Adrenal gland (tissue), 12 donors: ENCODE measurements around the gene RECK. TPM values are rescaled to one million over a fixed set of nuclear protein-coding genes. Genes with fewer than 3 reads are reported as not detected.

ENCODE experiments used
- DNase-seq, 7 donors: peaks; one replicate each; pipeline ENCODE4 v3.0.0-alpha.2; 2019 to 2020
- H3K27ac ChIP-seq, 5 donors: fragments of 200-600 bp; sonication (generic) in 4 of 5; 1 replicate in 3 of 5; 2 replicates in 2 of 5; pipeline versions ENCODE4 v1.5.1 to v1.8.0; 2016 to 2020; ENCODE audit warnings: mild to moderate bottlenecking in 1 of 5
- H3K27me3 ChIP-seq: fragments of 200-600 bp; 2 replicates; pipeline ENCODE4 v1.8.0; 2021
- H3K36me3 ChIP-seq, 2 donors: fragments of 200-600 bp; replicated peaks in 1 of 2; 1 replicate in 1 of 2; 2 replicates in 1 of 2; pipeline versions ENCODE4 v1.5.1 to v1.8.0; 2018 to 2022
- H3K4me1 ChIP-seq, 2 donors: fragments of 200-600 bp; replicated peaks in 1 of 2; 1 replicate in 1 of 2; 2 replicates in 1 of 2; pipeline versions ENCODE4 v1.5.1 to v1.8.0; 2018 to 2021
- H3K4me3 ChIP-seq, 4 donors: fragments of 200-600 bp; sonication (generic) in 3 of 4; one replicate each; pipeline ENCODE4 v1.5.1; 2016 to 2018
- H3K9me3 ChIP-seq, 3 donors: fragments of 200-600 bp; sonication (generic) in 1 of 3; replicated peaks in 1 of 3; 1 replicate in 2 of 3; 2 replicates in 1 of 3; pipeline versions ENCODE4 v1.5.1 to v1.8.0; 2016 to 2021
- CTCF ChIP-seq, 6 experiments: fragments of 450-650 bp in 4 of 6; fragments of 200-600 bp in 2 of 6; sonication (generic) in 1 of 6; IDR thresholded peaks; 1 replicate in 5 of 6; 2 replicates in 1 of 6; pipeline versions ENCODE4 v1.5.1 to v1.8.0; 2016 to 2021; ENCODE audit warnings: antibody characterized with exemption in 6 of 6, mild to moderate bottlenecking in 2 of 6, moderate library complexity in 1 of 6
- POLR2A ChIP-seq, 2 donors: fragments of 450-650 bp; IDR thresholded peaks; one replicate each; pipeline ENCODE4 v1.6.1; 2017; ENCODE audit warnings: antibody characterized with exemption in 2 of 2, mild to moderate bottlenecking in 2 of 2, moderate library complexity in 1 of 2
- WGBS, 4 donors: extraction: QIAGEN DNeasy Blood & Tissue Kit in 2 of 4; methylation state at CpG; one replicate each; pipeline versions ENCODE4 v1.1.5 to v1.1.7; 2013 to 2017; 5-methylcytosine and 5-hydroxymethylcytosine counted together
- intact Hi-C, 2 donors: fragments of 100-400 bp; cut with DNase I; formaldehyde crosslinking; loops; one replicate each; pipeline versions ENCODE4 v1.14.1 to v1.15.0; 2022 to 2023
- polyA plus RNA-seq, 3 donors: library from polyadenylated mRNA; stranded (reverse); fragments of 200-250 nt in 2 of 3; fragments of 350-450 nt in 1 of 3; fragmentation: Illumina TruSeq in 1 of 3; extraction: RNeasy Lipid Tissue Mini Kit (QIAGEN cat#74804) in 1 of 3; gene quantifications; one replicate each; pipeline ENCODE4 v1.2.3, GENCODE V29; 2013 to 2014
- total RNA-seq, 9 donors: library from RNA; depleted of rRNA in 4 of 9; stranded (reverse); fragments of >200 nt in 4 of 9; fragments of 120-200 nt in 1 of 9; fragmentation: NEBNext Ultra II Directional in 1 of 9; extraction: Animal tissue kit (Norgen Biotek cat#: 25700) in 1 of 9; gene quantifications; one replicate each; pipeline versions ENCODE4 v1.1.0 to v1.2.4, GENCODE V29; 2013 to 2023
- donor health status: healthy with polysubstance abuse.
- donor health status: Bipolar disorder and iron deficiency.
- donor health status: DM: yes; HTN: yes; CAD: no.
- donor health status: DM: no; HTN: no; CAD: no.
- donor health status: DM: no; HTN: no; CAD: no.
- donor health status: DM: yes; HTN: yes; CAD: no.

RECK gene
- total and polyA plus RNA-seq, 12 donors, result 4.1 to 15.8 (median 9.6) TPM

- TF ChIP-seq CTCF (IDR thresholded peaks at IDR 0.05) (no peak), POLR2A (IDR thresholded peaks at IDR 0.05) (no peak)
- Histone ChIP-seq H3K4me1 (peaks cover 0 to 20% of the 10 kb centered on the region in 2 donors), H3K4me3 (no peak overlapping the region), H3K36me3 (peaks cover 0 to 3% of the 10 kb centered on the region in 2 donors), H3K27me3 (no peaks in the 10 kb centered on the region), H3K9me3 (no peaks in the 10 kb centered on the region), H3K27ac (no peak overlapping the region)
- WGBS, 4 donors, result 79 to 97% (median 83%) methylated on average over 2 of the region's 2 CpGs
- peak in 1 of 7 donors; percentile 14 for DNase-seq
- intact Hi-C loops, result no loop called here
Observed at GRCh38 chr9:36093384-36093783, 56.7 kb downstream of the RECK start.

DNA sequence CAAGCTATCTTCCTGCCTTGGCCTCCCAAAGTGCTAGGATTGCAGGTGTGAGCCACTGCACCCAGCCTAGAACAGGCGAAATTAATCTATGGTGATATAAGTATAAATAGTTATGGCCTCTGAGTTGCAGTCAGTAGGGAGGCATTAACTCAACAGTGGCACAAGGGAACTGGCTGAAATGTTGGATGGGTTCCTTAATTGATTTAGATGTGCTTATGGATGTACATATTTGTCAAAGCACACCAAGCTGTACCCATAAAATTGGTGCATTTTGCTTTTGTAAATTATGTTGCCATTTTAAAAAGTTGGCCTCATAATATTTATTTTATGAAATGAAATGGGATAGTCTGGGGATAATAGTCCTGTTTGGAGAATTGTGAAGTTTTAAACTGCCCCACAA is 63.0 kb downstream of the RECK start:
- intact Hi-C loops, result no loop called here
- Histone ChIP-seq H3K36me3 (no peaks in the 10 kb centered on the region), H3K4me3 (no peak overlapping the region), H3K27me3 (no peaks in the 10 kb centered on the region), H3K4me1 (no peaks in the 10 kb centered on the region), H3K27ac (no peak overlapping the region), H3K9me3 (no peaks in the 10 kb centered on the region)
- WGBS, 4 donors, result 69 to 87% (median 78%) methylated on average over 1 of the region's 1 CpG
- TF ChIP-seq CTCF (IDR thresholded peaks at IDR 0.05) (no peak), POLR2A (IDR thresholded peaks at IDR 0.05) (no peak)
- DNase-seq, result no peak

GRCh38 chr9:36100532-36100931 is 63.8 kb downstream of the RECK start:
- Histone ChIP-seq H3K4me3 (no peak overlapping the region), H3K27me3 (no peaks in the 10 kb centered on the region), H3K9me3 (no peaks in the 10 kb centered on the region), H3K36me3 (no peaks in the 10 kb centered on the region), H3K4me1 (no peaks in the 10 kb centered on the region), H3K27ac (no peak overlapping the region)
- TF ChIP-seq POLR2A (IDR thresholded peaks at IDR 0.05), result no peak
- TF ChIP-seq CTCF (IDR thresholded peaks at IDR 0.05), result no peak
- 72 to 85% (median 78%) methylated on average over 3 of the region's 3 CpGs for WGBS, 4 donors
- no peak for DNase-seq
- intact Hi-C loops, result no loop called here

- no peak for TF ChIP-seq POLR2A (IDR thresholded peaks at IDR 0.05)
- TF ChIP-seq CTCF (IDR thresholded peaks at IDR 0.05), result no peak
- H3K27me3 ChIP-seq, result no peaks in the 10 kb centered on the region
- H3K27ac ChIP-seq, result peak overlapping the region in 2 of 5 donors; percentile 31 to 50
- no peak overlapping the region for H3K4me3 ChIP-seq
- peak; percentile 37 to 86 (median 77) for DNase-seq
- intact Hi-C loops, result loop anchor here in 1 of 2 donors (2.0 kb wide), 1 partner anchor 65 kb away; no protein-coding TSS in a partner anchor
- WGBS, 4 donors, result 42 to 64% (median 57%) methylated on average over 4 of the region's 4 CpGs
- H3K36me3 ChIP-seq, result no peaks in the 10 kb centered on the region
- no peaks in the 10 kb centered on the region for H3K4me1 ChIP-seq
- no peaks in the 10 kb centered on the region for H3K9me3 ChIP-seq
Observed at GRCh38 chr9:36101916-36102741, 65.4 kb downstream of the RECK start.
